HUDEP-2 (cell line): ENCODE results near the gene PODNL1.

ENCODE experiments used
- DNase-seq, 76 experiments: peaks; one replicate each; lab custom pipeline; 2025; ENCODE audit not compliant: unreplicated experiment in 76 of 76; lab: John Stamatoyannopoulos, UW

The PODNL1 gene

GRCh38 chr19:13899912-13900584, 38.2 kb downstream of the PODNL1 start:
- DNase-seq: no peak

GRCh38 chr19:13899393-13899792, 38.8 kb downstream of the PODNL1 start:
- DNase-seq: no peak

- DNase-seq: no peak
Observed at GRCh38 chr19:13896227-13896626, 42.0 kb downstream of the PODNL1 start.

- no peak for DNase-seq
Observed at GRCh38 chr19:13894552-13894951, 43.7 kb downstream of the PODNL1 start.

- no peak for DNase-seq
Observed at GRCh38 chr19:13892870-13893269, 45.3 kb downstream of the PODNL1 start.

GRCh38 chr19:13890136-13890535, 48.1 kb downstream of the PODNL1 start:
- DNase-seq: no peak

GRCh38 chr19:13888281-13888680, 49.9 kb downstream of the PODNL1 start:
- no peak for DNase-seq

- DNase-seq: peak in 4 of 76 experiments; percentile 10 to 49 (median 28)
Observed at GRCh38 chr19:13887517-13887916, 50.7 kb downstream of the PODNL1 start.

GRCh38 chr19:13887018-13887436, 51.2 kb downstream of the PODNL1 start:
- peak in 66 of 76 experiments; percentile 30 to 78 (median 66) for DNase-seq

- no peak for DNase-seq
Observed at GRCh38 chr19:13885826-13886365, 52.3 kb downstream of the PODNL1 start.

GRCh38 chr19:13884726-13885591, 53.3 kb downstream of the PODNL1 start:
- peak in 74 of 76 experiments; percentile 45 to 95 (median 83) for DNase-seq

- DNase-seq: no peak
Observed at GRCh38 chr19:13883516-13884064, 54.6 kb downstream of the PODNL1 start.

- DNase-seq: no peak
Observed at GRCh38 chr19:13882836-13883235, 55.4 kb downstream of the PODNL1 start.

GRCh38 chr19:13882419-13882795, 55.8 kb downstream of the PODNL1 start:
- DNase-seq: no peak

- DNase-seq: peak in 44 of 76 experiments; percentile 13 to 69 (median 40)
Observed at GRCh38 chr19:13881692-13882418, 56.4 kb downstream of the PODNL1 start.

- DNase-seq: peak in 3 of 76 experiments; percentile 15 to 51 (median 18)
Observed at GRCh38 chr19:13881251-13881691, 56.9 kb downstream of the PODNL1 start.
